Mesenchymal stem cell (in vitro differentiated cells and primary cell): ENCODE measurements around the gene LEMD2.
A peak's percentile ranks its signal among the peaks of the same experiment; 100 is the strongest.

Experiments used
- DNase-seq: peaks from one replicate; pipeline ENCODE4 v3.0.0-alpha.2; 2013
- H2AFZ ChIP-seq: one replicate; pipeline ENCODE4 v1.6.1; 2013; ENCODE audit warnings: low read depth, mild to moderate bottlenecking, control low read depth, inconsistent platforms, low read length, moderate library complexity
- H2AK5ac ChIP-seq: 2 replicates; pipeline ENCODE4 v1.6.1; 2013; ENCODE audit warnings: low read length, moderate library complexity, mild to moderate bottlenecking, inconsistent platforms; ENCODE audit not compliant: severe bottlenecking
- H2BK120ac ChIP-seq: one replicate; pipeline ENCODE4 v1.6.1; 2013; ENCODE audit warnings: low read depth, mild to moderate bottlenecking, inconsistent platforms, low read length, moderate library complexity
- H2BK12ac ChIP-seq, 2 experiments: one replicate each; pipeline ENCODE4 v1.6.1; 2013; ENCODE audit warnings: inconsistent platforms in 2 of 2, low read length in 2 of 2, mild to moderate bottlenecking in 2 of 2, moderate library complexity in 2 of 2, control low read depth in 1 of 2
- H2BK15ac ChIP-seq: one replicate; pipeline ENCODE4 v1.6.1; 2013; ENCODE audit warnings: mild to moderate bottlenecking, low read depth, inconsistent platforms; ENCODE audit not compliant: poor library complexity, severe bottlenecking
- H2BK5ac ChIP-seq: 2 replicates; pipeline ENCODE4 v1.6.1; 2013; ENCODE audit warnings: low read depth, mild to moderate bottlenecking, low read length, control low read depth, inconsistent platforms; ENCODE audit not compliant: poor library complexity, severe bottlenecking
- H3K14ac ChIP-seq, 2 experiments: one replicate each; pipeline ENCODE4 v1.6.1; 2013; ENCODE audit warnings: inconsistent platforms in 2 of 2, low read length in 2 of 2, control low read depth in 1 of 2, mild to moderate bottlenecking in 1 of 2, moderate library complexity in 1 of 2
- H3K18ac ChIP-seq, 2 experiments: one replicate each; pipeline ENCODE4 v1.6.1; 2013; ENCODE audit warnings: inconsistent platforms in 2 of 2, low read length in 2 of 2, control low read depth in 1 of 2, low read depth in 1 of 2, mild to moderate bottlenecking in 1 of 2
- H3K23ac ChIP-seq, 2 experiments: one replicate each; pipeline ENCODE4 v1.6.1; 2013; ENCODE audit warnings: inconsistent platforms in 2 of 2, low read length in 2 of 2, mild to moderate bottlenecking in 2 of 2, moderate library complexity in 2 of 2, control low read depth in 1 of 2
- H3K27ac ChIP-seq: 2 replicates; pipeline ENCODE4 v1.5.1; 2013; ENCODE audit warnings: mild to moderate bottlenecking, moderate library complexity, low read length, control low read depth, inconsistent platforms; ENCODE audit not compliant: poor library complexity, severe bottlenecking
- H3K27me3 ChIP-seq, 2 experiments: 2 replicates each; pipeline versions ENCODE4 v1.6.1 to v1.7.0; 2013; ENCODE audit warnings: low read length in 2 of 2, mild to moderate bottlenecking in 2 of 2, moderate library complexity in 2 of 2, control low read depth in 1 of 2, inconsistent platforms in 1 of 2; ENCODE audit not compliant: control insufficient read depth in 1 of 2, insufficient read depth in 1 of 2
- H3K36me3 ChIP-seq, 2 experiments: 2 replicates each; pipeline versions ENCODE4 v1.6.1 to v1.7.0; 2013; ENCODE audit warnings: low read length in 2 of 2, control low read depth in 1 of 2, inconsistent platforms in 1 of 2, low read depth in 1 of 2, mild to moderate bottlenecking in 1 of 2; ENCODE audit not compliant: insufficient read depth in 2 of 2, control insufficient read depth in 1 of 2
- H3K4ac ChIP-seq, 2 experiments: one replicate each; pipeline ENCODE4 v1.6.1; 2013; ENCODE audit warnings: inconsistent platforms in 2 of 2, low read length in 2 of 2, mild to moderate bottlenecking in 2 of 2, moderate library complexity in 2 of 2, control low read depth in 1 of 2, low read depth in 1 of 2
- H3K4me1 ChIP-seq: 2 replicates; pipeline ENCODE4 v1.6.1; 2013; ENCODE audit warnings: low read depth, low read length, control low read depth; ENCODE audit not compliant: control insufficient read depth, insufficient read depth
- H3K4me2 ChIP-seq: 2 replicates; pipeline ENCODE4 v1.6.1; 2013; ENCODE audit warnings: low read length, mild to moderate bottlenecking, inconsistent platforms; ENCODE audit not compliant: poor library complexity, severe bottlenecking
- H3K4me3 ChIP-seq, 2 experiments: 2 replicates each; pipeline versions ENCODE4 v1.5.1 to v1.7.0; 2013; ENCODE audit warnings: low read length in 2 of 2, mild to moderate bottlenecking in 2 of 2, control low read depth in 1 of 2, low read depth in 1 of 2; ENCODE audit not compliant: insufficient read depth in 1 of 2
- H3K79me1 ChIP-seq: replicated peaks from 2 replicates; pipeline ENCODE4 v1.6.1; 2013; ENCODE audit warnings: mild to moderate bottlenecking, control low read depth, low read length, inconsistent platforms; ENCODE audit not compliant: poor library complexity, severe bottlenecking
- H3K9ac ChIP-seq: 2 replicates; pipeline ENCODE4 v1.7.0; 2013; ENCODE audit warnings: mild to moderate bottlenecking, low read length, moderate library complexity
- H3K9me3 ChIP-seq: 2 replicates; pipeline ENCODE4 v1.7.0; 2013; ENCODE audit warnings: mild to moderate bottlenecking, low read length; ENCODE audit not compliant: control insufficient read depth
- H4K8ac ChIP-seq: one replicate; pipeline ENCODE4 v1.6.1; 2013; ENCODE audit warnings: inconsistent platforms, mild to moderate bottlenecking, low read length, moderate library complexity
- H4K91ac ChIP-seq: one replicate; pipeline ENCODE4 v1.6.1; 2013; ENCODE audit warnings: mild to moderate bottlenecking, low read length, inconsistent platforms
- WGBS: methylation state at CpG from one replicate; pipeline ENCODE4 v1.1.7; 2013; ENCODE audit warnings: mixed read lengths; 5-methylcytosine and 5-hydroxymethylcytosine counted together

The LEMD2 gene

GRCh38 chr6:33755070-33755869 is 33.7 kb downstream of the LEMD2 start:
- H4K91ac ChIP-seq = no peak overlapping the region

DNA sequence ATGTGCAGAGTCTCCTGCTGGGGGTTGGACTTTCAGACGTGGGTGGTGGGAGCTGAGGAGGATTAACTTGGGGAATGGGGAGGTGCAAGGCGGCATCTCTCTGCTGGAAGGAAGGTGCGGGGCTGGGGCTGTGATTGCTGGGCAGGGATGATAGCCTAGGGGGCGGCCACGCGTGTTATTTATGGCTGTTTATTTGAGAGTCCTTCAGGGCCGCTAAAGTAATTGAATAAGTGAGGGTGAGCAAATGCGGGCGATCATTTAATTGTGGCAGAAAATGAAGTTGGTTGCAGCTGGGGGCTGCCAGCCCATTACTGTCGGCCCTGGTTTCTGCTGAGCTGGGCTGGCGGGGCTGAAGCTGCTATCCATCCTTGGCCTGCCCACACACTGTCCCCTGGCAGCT is 34.7 kb downstream of the LEMD2 start:
- no peak overlapping the region for H2BK5ac ChIP-seq
- no peak overlapping the region for H2AFZ ChIP-seq
- no peak overlapping the region for H4K91ac ChIP-seq
- H3K23ac ChIP-seq = no peak overlapping the region
- no peak overlapping the region for H3K18ac ChIP-seq
- H3K36me3 ChIP-seq = no peaks in the 10 kb centered on the region
- no peak overlapping the region for H3K4me2 ChIP-seq
- no peak for DNase-seq
- no peak overlapping the region for H3K4ac ChIP-seq
- H2BK15ac ChIP-seq = no peak overlapping the region
- no peaks in the 10 kb centered on the region for H3K79me1 ChIP-seq
- no peak overlapping the region for H2BK12ac ChIP-seq
- no peak overlapping the region for H2BK120ac ChIP-seq
- no peaks in the 10 kb centered on the region for H3K9me3 ChIP-seq
- no peak overlapping the region for H3K9ac ChIP-seq
- WGBS = 84% methylated on average over 11 of the region's 11 CpGs
- H3K4me1 ChIP-seq = peaks cover 35% of the 10 kb centered on the region
- H3K4me3 ChIP-seq = no peak overlapping the region
- H3K14ac ChIP-seq = no peak overlapping the region
- peak overlapping the region; percentile 34 for H2AK5ac ChIP-seq
- H3K27me3 ChIP-seq = peaks cover 0 to 53% of the 10 kb centered on the region in 2 experiments
- H4K8ac ChIP-seq = peak overlapping the region; percentile 19
- H3K27ac ChIP-seq = no peak overlapping the region

More at GRCh38 chr6:33755070-33755869, 33.7 kb downstream of the LEMD2 start:
- H3K23ac ChIP-seq = no peak overlapping the region
- peak overlapping the region; percentile 56 for H2BK15ac ChIP-seq
- H3K18ac ChIP-seq = no peak overlapping the region
- WGBS = 84% methylated on average over 12 of the region's 13 CpGs
- no peak for DNase-seq
- peaks cover 0 to 45% of the 10 kb centered on the region in 2 experiments for H3K27me3 ChIP-seq
- no peak overlapping the region for H2BK5ac ChIP-seq
- peak overlapping the region; percentile 71 for H2AK5ac ChIP-seq
- H3K9me3 ChIP-seq = no peaks in the 10 kb centered on the region
- no peak overlapping the region for H3K4me3 ChIP-seq
- H3K4ac ChIP-seq = no peak overlapping the region
- no peaks in the 10 kb centered on the region for H3K79me1 ChIP-seq
- H3K4me1 ChIP-seq = peaks cover 38% of the 10 kb centered on the region
- no peak overlapping the region for H3K27ac ChIP-seq
- no peak overlapping the region for H3K14ac ChIP-seq
- no peak overlapping the region for H3K4me2 ChIP-seq
- H2AFZ ChIP-seq = no peak overlapping the region
- H3K9ac ChIP-seq = no peak overlapping the region
- peak overlapping the region; percentile 19 for H4K8ac ChIP-seq
- H3K36me3 ChIP-seq = no peaks in the 10 kb centered on the region
- H2BK12ac ChIP-seq = peak overlapping the region; percentile 7 to 18
- no peak overlapping the region for H2BK120ac ChIP-seq

DNA sequence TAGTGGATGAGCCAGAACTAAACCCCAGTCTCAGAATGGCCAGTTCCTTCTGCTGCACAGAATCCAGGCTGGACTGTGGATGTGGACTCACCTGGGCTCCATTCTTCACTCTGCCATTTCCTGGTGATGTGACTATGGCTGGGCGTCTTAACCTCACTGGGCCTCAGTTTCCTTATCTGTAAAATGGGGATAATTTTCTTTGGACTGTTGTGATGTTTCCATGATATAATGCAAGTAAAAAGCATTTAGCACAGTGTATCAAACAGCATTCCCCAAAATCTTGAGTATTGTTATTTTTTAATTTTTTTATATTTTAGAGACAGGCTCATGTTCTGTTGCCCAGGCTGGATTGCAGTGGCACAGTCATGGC is 36.3 kb downstream of the LEMD2 start:
- no peak for DNase-seq
- H3K4me2 ChIP-seq = no peak overlapping the region
- H2BK12ac ChIP-seq = peak overlapping the region in 1 of 2 experiments; percentile 95
- H3K18ac ChIP-seq = no peak overlapping the region
- H3K79me1 ChIP-seq = no peaks in the 10 kb centered on the region
- H2BK5ac ChIP-seq = no peak overlapping the region
- H3K4me1 ChIP-seq = peaks cover 42% of the 10 kb centered on the region
- H3K9ac ChIP-seq = no peak overlapping the region
- no peak overlapping the region for H2BK15ac ChIP-seq
- no peak overlapping the region for H3K27ac ChIP-seq
- no peak overlapping the region for H4K91ac ChIP-seq
- H2AFZ ChIP-seq = no peak overlapping the region
- H4K8ac ChIP-seq = no peak overlapping the region
- no peak overlapping the region for H2AK5ac ChIP-seq
- no peak overlapping the region for H3K4ac ChIP-seq
- peaks cover 0 to 64% of the 10 kb centered on the region in 2 experiments for H3K27me3 ChIP-seq
- H2BK120ac ChIP-seq = peak overlapping the region; percentile 64
- H3K36me3 ChIP-seq = no peaks in the 10 kb centered on the region
- H3K14ac ChIP-seq = no peak overlapping the region
- no peaks in the 10 kb centered on the region for H3K9me3 ChIP-seq
- no peak overlapping the region for H3K23ac ChIP-seq
- no peak overlapping the region for H3K4me3 ChIP-seq
- WGBS = 86% methylated on average over 1 of the region's 1 CpG

DNA sequence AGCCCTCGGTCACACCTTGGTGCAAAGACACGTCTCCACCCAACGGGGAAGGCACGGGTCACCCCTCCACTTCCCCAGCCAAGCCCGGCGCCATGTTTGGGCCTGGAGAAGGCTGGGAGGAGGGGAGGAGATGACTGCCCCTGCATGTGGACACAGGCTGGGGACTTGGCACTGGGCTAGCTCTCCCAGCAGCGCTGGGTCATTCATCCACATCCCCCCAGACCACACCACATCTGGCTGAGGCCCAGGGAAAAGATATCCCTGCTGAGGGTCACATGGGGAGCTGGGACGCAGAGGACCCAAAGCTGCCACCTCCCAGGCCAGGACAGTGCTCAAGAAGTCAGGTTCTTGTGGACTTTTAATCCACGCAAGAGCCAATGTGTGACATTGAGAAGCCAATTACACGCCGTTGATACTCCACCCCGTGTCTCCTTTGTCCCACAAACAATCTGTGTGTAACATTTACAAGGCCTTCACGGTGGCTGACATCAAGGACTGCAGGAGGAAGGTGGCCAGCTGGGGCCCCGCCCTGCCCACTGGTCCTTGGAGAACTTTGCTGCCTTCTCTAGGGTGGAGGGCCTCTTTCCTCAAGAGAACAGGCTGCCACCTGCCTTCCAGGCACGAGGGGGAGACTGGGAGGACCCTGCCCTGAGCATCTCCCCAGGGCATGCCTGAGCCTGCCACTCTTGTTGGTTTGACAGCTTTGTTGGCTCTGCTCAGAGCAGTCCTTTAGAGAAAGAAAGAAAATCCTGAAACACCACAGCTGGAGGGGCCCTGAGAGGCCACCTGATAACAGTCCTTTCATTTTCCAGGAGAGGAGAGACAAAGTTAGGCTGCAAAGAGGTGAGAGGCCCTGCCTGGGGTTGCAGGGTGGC is 36.9 kb downstream of the LEMD2 start:
- Histone ChIP-seq H2BK15ac (peak overlapping the region; percentile 95), H3K4me2 (no peak overlapping the region), H3K14ac (peak overlapping the region in 1 of 2 experiments; percentile 57), H2BK12ac (peak overlapping the region; percentile 95 to 96), H3K4me1 (peaks cover 47% of the 10 kb centered on the region), H3K27ac (no peak overlapping the region), H4K8ac (peak overlapping the region; percentile 77), H3K27me3 (peaks cover 0 to 65% of the 10 kb centered on the region in 2 experiments), H2BK120ac (peak overlapping the region; percentile 64), H2BK5ac (no peak overlapping the region), H3K18ac (peak overlapping the region; percentile 46 to 71), H2AK5ac (peak overlapping the region; percentile 47), H3K79me1 (no peaks in the 10 kb centered on the region), H3K4ac (peak overlapping the region; percentile 24 to 66), H2AFZ (no peak overlapping the region), H3K23ac (peak overlapping the region in 1 of 2 experiments; percentile 30), H3K4me3 (no peak overlapping the region), H3K9me3 (no peaks in the 10 kb centered on the region), H3K9ac (no peak overlapping the region), H4K91ac (peak overlapping the region; percentile 91), H3K36me3 (no peaks in the 10 kb centered on the region)
- 91% methylated on average over 15 of the region's 15 CpGs for WGBS
- no peak for DNase-seq
